Left lobe of liver (tissue), 2 donors: Measurements from ENCODE around the gene CTXN1. TPM values are rescaled to one million over a fixed set of nuclear protein-coding genes. Genes with fewer than 3 reads are reported as not detected.
A peak's percentile ranks its signal among the peaks of the same experiment; 100 is the strongest.
"Not testable (repeated sequence)": the region's sequence is repeated elsewhere in the genome, so short reads cannot be mapped to it uniquely, and the experiment has no call there.

Source experiments
- ATAC-seq: fragments of 200-7000 bp; cut with Tn5 transposase; one replicate; pipeline ENCODE4 v1.9.1; 2020; ENCODE audit warnings: mild to moderate bottlenecking, moderate library complexity
- DNase-seq: peaks from one replicate; pipeline ENCODE4 v3.0.0-alpha.2; 2020; ENCODE audit warnings: low spot score
- total RNA-seq: library from RNA; stranded (reverse); gene quantifications from one replicate; pipeline ENCODE4 v1.2.1, GENCODE V29; 2021
- donor health status: DM: no; HTN: no; CAD: no; lungs with moderate emphysema.
- donor health status: DM: no; HTN: yes; CAD: no.

CTXN1 gene
- total RNA-seq, 1 donor from 2014 or later, result not detected

GRCh38 chr19:7903244-7904073 lies 22.5 kb downstream of the CTXN1 start, which contains the start of gene MAP2K7:
Gene MAP2K7 (plus strand): TSS chr19:7903877. CDS start chr19:7903945, 68 bp downstream.
- ATAC-seq (peak; percentile 83), DNase-seq (peak; percentile 100)

GRCh38 chr19:7902796-7903243 lies 23.1 kb downstream of the CTXN1 start:
- ATAC-seq, result peak; percentile 48
- DNase-seq, result peak; percentile 67

DNA sequence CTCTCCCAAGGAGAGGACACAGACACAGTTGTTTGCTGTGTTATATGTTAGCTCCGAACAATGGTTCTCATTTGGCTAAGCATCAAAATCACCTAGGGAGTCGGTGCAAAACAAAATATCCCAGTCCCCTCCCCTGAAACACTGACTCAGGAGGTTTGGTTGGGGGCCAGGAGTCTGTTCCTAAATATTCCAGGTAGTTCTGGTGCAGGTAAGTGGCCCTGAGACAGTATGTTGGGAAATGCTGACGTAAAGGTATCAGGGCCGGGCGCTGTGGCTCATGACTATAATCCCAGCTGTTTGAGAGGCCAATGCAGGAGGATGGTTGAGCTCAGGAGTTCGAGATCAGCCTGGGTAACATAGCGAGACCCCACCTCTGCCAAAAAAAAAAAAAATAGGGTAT lies 24.6 kb downstream of the CTXN1 start:
- ATAC-seq, result no peak
- no peak for DNase-seq

- DNase-seq (no peak), ATAC-seq (no peak)
These were observed 25.0 kb downstream of the CTXN1 start for GRCh38 chr19:7900931-7901330.

DNA sequence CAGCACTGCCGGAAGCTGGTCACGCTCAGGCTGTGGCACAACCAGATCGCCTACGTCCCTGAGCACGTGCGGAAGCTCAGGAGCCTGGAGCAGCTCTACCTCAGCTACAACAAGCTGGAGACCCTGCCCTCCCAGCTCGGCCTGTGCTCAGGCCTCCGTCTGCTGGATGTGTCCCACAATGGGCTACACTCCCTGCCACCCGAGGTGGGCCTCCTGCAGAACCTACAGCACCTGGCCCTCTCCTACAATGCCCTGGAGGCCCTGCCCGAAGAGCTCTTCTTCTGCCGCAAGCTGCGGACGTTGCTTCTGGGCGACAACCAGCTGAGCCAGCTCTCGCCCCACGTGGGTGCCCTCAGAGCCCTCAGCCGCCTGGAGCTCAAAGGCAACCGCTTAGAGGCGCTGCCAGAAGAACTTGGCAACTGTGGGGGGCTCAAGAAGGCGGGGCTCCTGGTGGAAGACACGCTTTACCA lies 25.5 kb downstream of the CTXN1 start:
- DNase-seq (peak; percentile 45), ATAC-seq (no peak)

GRCh38 chr19:7899751-7900378 lies 26.1 kb downstream of the CTXN1 start:
- DNase-seq (peak; percentile 46), ATAC-seq (no peak)

GRCh38 chr19:7898967-7899366 lies 27.0 kb downstream of the CTXN1 start:
- ATAC-seq, result no peak
- no peak for DNase-seq

DNA sequence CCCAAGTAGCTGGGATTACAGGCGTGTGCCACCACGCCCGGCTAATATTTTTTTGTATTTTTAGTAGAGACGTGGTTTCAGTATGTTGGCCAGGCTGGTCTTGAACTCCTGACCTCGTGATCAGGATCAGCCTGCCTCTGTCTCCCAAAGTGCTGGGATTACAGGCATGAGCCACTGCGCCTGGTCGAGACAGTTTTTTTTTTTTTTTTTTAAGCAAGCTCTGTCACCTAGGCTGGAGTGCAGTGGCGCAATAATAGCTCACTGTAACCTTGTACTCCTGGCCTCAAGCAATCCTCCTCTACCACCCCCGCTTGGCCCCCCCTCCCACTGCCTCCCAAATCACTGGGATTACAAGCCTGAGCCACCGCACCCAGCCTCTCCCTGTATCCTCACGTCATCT lies 28.6 kb downstream of the CTXN1 start:
- ATAC-seq (peak; percentile 87), DNase-seq (peak; percentile 81)

DNA sequence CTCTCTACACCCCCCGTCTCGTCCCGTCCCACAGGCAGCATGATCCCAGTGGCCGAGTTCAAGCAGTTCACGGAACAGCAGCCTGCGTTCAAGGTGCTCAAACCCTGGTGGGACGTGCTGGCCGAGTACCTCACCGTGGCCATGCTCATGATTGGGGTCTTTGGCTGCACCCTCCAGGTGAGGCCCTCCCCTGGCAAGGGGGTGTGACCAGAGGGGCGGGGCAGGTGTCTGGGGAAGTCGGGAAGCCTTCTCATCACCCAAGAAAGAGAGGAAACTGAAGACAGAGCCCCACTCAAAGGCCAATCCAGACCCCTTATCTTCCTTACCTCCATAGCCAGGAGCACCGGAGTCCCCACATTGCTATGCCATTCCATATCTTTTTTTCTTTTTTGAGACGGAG lies 30.4 kb downstream of the CTXN1 start:
- DNase-seq, result no peak
- no peak for ATAC-seq

- DNase-seq (no peak), ATAC-seq (no peak)
These were observed 31.2 kb downstream of the CTXN1 start for GRCh38 chr19:7894612-7895309.

- not testable (repeated sequence) for ATAC-seq, DNase-seq
These were observed 32.4 kb downstream of the CTXN1 start for GRCh38 chr19:7893362-7894101.

- DNase-seq (no peak), ATAC-seq (peak; percentile 15)
These were observed 37.1 kb downstream of the CTXN1 start for GRCh38 chr19:7888826-7889217.

- ATAC-seq (peak; percentile 94), DNase-seq (peak; percentile 55)
These were observed 37.6 kb downstream of the CTXN1 start, which contains the start of gene LRRC8E for GRCh38 chr19:7888145-7888825. Gene LRRC8E (plus strand): TSS chr19:7888510. CDS start chr19:7895604, 7,094 bp downstream.

- DNase-seq, result no peak
- no peak for ATAC-seq
These were observed 38.4 kb downstream of the CTXN1 start for GRCh38 chr19:7887408-7888144.

- no peak for ATAC-seq
- DNase-seq, result no peak
These were observed 40.1 kb downstream of the CTXN1 start for GRCh38 chr19:7885818-7886217.

- no peak for DNase-seq
- ATAC-seq, result no peak
These were observed 42.0 kb downstream of the CTXN1 start for GRCh38 chr19:7883796-7884570.

- ATAC-seq, result no peak
These were observed 42.8 kb downstream of the CTXN1 start for GRCh38 chr19:7883105-7883504.

DNA sequence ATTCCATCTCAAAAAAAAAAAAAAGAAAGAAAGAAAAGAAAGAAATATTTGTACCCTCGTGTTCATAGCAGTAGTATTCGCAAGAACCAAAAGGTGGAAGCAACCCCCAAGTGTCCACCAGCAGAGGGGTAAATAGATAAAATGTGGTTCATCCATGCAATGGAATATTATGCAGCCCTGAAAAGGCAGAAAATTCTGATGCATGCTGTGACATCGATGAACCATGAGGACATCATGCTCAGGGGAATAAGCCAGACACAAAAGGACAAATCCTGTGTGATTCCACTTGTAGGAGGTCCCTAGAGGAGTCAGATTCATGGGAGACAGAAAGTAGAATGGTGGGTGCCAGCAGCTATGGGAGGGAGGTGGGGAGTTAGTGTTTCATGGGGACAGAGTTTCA lies 44.0 kb downstream of the CTXN1 start:
- DNase-seq (no peak), ATAC-seq (no peak)

More at GRCh38 chr19:7883105-7883504, 42.8 kb downstream of the CTXN1 start:
- no peak for DNase-seq
